NCI-H1436 (cell line): ENCODE results near the gene PLEKHH2.
"Not testable (repeated sequence)": the region's sequence is repeated elsewhere in the genome, so short reads cannot be mapped to it uniquely, and the experiment has no call there.

Experiments
- DNase-seq: peaks from one replicate; lab custom pipeline; 2025; lab: John Stamatoyannopoulos, UW

Gene PLEKHH2

DNA sequence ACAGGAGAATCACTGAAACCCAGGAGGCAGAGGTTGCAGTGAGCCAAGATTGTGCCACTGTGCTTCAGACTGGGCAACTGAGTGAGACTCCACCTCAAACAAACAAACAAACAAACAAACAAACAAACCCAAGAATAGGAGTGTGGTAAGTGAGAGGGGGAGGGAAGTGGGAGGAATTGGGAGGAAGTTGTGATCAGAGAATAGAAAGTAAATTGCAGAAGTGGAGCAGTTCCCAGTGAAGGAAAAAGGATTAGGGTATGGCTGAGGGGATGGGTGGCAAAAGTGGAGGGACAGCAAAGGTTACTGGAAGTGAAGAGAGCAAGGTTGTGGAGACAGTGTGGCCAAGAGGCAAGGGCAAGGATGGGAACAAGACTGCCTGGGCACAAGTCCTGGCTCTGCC lies 80.3 kb downstream of the PLEKHH2 start:
- no peak for DNase-seq

DNA sequence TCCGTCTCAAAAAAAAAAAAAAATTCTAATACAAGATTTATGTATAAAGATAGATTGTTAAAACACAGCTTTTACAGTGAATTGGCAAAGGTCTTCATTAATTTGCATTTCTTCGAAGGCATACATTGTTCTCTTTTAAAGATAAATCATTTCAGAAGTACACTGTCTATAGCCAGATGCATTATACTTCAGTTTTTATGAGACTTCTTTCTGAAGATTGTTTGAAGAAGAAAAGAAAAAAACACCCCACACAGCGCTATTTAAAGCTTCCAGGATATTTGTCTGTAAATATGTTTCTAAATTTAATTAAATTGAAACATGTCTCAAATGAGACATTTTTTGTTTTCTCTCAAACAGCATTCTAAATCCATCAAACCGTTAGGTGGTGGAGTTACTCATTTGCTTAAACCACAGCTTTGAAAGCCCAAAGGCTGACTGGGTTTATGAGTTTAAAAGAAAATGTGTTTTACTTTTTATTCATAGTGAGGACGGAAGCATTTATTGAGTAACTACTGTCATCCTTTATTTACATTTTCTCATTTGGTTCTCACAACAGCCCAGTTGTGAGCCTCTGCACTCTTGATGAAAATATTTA lies 81.6 kb downstream of the PLEKHH2 start:
- DNase-seq, result no peak

DNA sequence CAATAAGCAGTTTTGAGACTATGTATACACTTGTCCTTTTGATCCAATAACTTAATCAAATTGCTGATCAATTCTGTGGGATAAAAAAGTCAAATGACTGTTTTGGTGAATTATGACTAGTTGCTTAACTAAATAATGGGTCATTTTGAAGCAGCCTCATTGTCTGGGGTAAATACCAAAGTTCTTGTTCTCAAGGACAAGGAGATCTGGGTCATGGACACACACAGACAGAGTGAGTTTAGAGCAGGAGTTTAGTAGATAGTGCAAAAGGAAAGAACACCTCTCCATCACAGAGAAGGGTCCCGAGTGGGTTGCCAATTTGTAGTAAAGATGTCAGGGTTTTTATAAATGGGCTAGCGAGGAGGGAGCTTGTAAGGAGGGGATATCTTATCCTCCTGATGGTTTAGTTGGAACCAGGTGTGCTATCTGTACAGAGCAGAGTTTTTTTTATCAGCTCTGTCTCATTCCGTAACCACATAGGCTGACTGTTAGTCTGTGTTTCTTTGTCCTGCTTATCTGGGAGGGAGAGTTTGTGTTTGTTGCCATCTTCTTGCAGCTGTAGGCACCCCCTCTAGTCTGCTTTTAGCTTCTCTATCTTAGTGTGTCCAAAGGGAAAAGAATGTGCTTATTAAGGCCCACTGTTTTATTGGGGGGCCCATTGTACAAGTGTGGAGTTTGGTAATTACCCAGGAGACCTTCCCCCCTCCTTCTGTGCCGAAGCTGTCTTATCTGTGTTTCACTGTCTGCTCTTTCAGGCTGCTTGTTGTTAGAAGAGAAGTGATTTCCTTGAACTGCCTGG lies 87.9 kb downstream of the PLEKHH2 start:
- DNase-seq, result no peak

DNA sequence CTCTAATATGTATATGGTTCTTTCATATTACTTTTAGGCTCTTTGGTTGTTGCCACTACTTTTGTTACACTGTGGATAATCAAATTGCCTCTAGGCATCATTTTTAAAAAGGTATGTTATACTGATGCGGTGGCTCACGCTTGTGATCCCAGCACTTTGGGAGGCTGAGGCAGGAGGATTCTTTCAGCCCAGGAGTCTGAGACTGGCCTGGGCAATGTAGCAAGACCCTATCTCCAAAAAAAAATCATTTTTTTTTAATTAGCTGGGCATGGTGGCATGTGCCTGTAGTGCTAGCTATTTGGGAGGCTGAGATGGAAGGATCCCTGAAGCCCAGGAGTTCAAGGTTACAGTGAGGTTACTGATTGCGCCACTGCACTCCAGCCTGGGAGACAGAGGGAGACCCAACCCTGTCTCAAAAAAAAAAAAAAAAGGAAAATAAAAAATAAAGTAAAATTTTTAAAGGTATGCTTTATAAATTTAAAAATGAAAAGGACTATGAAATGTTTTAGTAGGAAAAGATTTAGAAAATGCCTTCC lies 88.7 kb downstream of the PLEKHH2 start:
- no peak for DNase-seq

DNA sequence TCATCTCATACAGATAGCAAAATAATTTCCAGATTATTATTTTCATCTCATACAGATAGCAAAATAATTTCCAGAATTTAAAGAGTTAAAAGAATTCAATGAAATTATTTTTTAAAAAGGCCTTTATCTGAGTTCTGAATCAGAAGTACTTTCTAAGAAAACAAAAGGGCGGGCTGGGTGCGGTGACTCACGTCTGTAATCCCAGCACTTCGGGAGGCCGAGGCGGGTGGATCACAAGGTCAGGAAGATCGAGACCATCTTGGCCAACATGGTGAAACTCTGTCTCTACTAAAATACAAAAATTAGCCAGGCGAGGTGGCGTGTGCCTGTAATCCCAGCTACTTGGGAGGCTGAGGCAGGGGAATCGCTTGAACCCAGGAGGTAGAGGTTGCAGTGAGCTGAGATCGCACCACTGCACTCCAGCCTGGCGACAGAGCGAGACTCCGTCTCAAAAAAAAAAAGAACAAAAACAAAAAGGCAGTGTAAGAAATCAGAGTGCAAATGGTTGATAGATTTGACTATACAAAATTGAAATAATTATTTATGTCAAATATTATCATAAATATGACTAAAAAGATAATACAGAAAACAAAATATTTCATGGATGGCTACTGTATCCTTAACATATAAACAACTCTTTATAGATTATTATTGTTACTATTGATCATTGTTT lies 90.0 kb downstream of the PLEKHH2 start:
- not testable (repeated sequence) for DNase-seq

DNA sequence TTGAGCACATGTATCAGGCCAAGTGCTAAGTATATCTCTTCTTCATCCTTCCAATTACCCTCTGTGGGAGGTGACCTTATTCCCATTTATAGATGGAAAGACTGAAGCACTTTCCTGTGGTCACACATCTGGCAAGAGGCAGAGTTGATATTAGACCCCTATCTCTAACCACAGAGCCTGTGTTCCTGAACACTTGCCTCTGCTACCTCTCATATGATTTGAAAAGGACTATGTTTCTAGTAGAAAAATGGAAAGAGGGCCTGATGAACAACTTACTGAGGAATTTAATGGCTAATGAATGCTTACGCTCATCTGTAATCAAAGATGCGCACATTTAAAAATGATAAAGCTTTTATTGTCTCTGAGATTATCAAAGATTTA lies 90.6 kb downstream of the PLEKHH2 start:
- DNase-seq, result no peak

DNA sequence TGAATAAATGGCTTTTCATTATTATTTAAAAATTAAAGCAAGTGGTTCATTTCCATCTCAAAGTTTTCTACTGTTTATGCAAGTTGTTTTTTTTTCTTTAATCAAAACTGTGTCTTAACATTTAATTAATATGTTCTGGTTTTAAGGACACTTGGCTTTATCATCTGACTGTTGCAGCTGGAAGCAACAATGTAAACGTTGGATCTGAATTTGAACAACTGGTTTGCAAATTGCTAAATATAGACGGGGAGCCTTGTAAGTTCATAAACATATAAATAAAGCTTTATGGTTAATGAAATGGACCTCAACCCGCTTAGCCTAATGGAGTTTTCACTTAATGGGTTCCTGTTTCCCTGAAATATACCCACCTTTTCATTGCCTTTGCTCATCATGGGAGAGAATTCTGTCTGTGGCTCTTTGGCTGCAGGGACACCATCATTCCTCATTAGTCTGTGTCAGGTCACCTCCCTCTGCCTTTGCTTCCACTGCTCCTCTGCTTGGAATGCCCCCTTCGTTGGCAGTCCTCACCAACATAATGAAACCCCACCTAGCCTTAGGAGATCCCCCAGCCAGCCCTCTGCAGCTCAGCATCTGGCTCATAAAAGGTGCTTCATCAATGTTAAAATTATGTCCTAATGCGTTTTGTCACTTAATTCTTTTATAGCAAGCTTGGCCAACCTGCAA lies 92.6 kb downstream of the PLEKHH2 start:
- DNase-seq, result no peak

DNA sequence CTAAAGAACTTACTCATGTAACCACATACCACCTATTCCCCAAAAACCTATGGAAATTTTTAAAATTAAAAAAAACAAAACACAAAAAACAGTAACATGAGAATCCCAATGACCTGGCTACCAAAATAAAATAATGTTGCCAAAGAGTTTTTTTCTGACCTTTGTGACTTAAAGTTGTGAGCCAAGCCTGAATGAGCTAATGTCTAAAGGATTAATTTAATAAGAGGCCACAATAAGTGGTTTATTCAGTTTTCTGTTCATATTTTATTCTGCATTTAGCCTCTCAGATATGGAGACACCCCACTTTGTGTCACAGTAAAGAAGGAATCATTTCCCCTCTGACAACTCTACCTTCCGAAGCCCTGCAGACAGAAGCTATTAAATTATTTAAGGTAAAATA lies 94.2 kb downstream of the PLEKHH2 start:
- no peak for DNase-seq

DNA sequence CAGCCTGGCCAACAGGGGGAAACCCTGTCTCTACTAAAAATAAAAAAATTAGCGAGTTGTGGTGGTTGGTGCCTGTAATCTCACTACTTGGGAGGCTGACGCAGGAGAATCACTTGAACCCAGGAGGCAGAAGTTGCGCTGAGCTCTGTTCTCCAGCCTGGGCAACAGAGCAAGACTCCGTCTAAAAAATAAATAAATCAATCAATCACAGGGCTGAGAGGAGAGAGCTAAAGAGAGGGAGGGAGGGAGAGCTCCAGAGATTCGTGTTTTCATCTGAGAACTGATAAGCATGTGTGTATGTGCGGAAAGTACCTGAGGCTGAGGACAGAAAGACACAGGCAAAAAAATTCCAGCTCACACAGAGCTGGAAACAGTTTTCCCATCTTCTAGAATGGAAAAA lies 99.6 kb downstream of the PLEKHH2 start:
- DNase-seq, result no peak

DNA sequence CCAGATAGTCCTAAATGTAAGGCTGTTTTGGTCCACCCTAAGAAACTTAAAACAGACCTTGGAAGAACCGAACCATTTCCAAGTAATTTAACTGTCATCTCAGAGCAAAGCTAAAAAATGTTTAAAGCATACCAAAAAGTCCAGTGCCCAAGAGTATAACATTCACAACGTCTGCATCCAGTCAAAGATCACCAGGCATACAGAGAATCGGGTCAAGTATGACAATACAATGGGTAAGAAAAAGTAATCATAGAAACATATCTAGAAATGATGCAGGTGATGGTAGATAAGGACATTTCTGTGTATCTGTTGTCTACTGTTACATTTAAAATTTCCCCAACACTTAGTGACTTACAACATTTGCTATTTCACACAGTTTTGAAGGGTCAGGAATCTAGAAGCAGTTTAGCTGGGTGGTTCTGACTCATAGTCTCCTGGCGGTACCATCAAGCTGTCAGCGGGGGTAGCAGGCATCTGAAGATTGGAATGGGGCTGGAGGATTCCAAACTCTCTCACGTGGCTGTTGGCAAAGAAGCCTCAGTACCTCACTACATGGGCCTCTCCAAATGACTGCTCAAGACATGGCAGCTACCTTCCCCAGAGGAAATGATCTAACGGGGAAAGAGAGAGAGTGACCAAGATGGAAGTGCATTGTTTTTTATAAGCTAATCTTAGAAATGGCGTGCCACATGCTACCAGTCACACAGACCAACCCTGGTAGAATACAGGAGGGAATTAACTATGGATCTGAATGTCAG lies 100.2 kb downstream of the PLEKHH2 start:
- DNase-seq, result no peak

DNA sequence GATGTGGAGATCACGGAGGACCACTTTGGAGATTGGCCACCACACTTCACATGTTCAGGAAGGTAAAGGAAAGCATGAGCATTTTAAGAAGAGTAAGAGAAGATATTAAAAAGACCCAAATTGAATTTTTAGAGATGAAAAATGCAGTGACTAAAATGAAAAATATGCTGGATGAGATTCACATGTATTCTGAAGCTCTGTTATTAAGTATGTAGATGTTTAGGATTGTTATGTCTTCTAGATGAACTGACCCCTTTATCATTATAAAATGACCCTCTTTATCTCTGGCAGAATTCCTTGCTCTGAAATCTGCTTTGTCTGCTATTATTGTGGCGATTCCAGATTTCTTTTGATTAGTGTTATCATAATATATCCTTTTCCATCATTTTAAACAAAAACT lies 100.8 kb downstream of the PLEKHH2 start:
- no peak for DNase-seq

DNA sequence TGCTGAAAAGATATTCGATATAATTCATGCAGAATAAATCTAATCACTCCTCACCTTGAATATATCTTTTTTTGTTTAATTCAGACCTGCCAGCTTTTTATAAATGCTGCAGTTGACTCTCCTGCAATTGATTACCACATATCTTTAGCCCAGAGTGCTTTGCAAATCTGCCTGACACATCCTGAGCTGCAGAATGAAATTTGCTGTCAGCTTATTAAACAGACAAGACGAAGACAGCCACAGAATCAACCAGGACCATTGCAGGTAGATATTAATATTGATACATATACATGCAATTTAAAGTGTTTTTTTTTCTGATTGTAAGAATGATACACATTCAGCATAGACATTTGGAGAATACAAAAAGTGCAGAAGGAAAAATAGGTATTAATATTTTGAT lies 101.2 kb downstream of the PLEKHH2 start:
- DNase-seq, result no peak

DNA sequence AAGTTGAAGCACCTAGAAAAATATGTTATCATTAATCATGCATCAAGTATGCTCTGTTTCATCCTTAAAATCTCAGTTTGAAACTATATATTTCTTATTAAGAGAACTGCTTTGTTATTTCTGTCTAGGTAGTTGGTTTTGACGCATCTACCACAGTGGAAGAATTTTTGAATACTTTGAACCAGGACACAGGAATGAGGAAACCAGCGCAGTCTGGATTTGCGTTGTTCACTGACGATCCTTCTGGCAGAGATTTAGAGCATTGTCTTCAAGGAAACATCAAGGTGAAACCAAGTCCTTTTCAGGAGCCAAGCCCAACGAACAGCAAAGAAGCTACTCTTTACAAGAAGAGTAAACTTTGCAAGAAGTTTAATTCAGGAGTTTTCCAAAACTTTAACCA lies 106.6 kb downstream of the PLEKHH2 start:
- DNase-seq, result no peak

DNA sequence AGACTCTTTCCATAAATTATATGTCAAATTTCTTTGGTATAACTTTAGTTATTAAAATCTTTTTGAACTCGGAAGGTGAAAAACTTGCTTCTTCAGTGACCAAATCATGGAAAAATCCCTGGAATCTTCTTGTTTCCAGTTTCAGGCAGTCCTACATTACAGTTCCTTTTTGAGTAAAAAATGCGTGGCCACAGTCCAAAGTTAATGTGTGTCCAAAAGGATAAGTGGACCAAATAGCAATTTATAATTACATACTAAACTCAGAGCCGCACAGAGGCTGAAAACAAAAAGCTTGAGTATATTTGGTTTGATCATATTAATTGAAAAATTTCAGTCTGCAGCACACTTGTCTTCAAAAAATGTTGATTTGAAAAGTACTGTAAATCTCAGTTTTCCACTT lies 108.4 kb downstream of the PLEKHH2 start:
- DNase-seq, result no peak

DNA sequence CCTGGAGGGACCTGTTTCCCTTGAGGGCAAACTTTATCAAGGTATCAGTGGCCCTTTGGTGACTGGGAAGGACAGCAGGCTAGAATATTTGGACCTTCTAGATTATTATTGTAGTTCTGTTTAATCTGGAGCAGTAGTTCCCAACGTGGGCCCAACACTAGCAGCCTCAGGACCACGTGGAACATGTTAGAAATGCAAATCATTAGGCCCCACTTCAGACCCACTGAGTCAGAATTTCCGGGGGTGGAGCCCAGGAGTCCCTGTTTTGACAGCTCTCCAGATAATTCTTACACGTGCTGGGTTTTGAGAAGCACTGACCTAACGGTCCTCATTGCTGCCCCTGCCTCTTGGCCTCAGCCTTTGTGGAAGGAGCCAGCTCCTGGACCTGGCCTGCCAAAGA lies 111.3 kb downstream of the PLEKHH2 start:
- no peak for DNase-seq

DNA sequence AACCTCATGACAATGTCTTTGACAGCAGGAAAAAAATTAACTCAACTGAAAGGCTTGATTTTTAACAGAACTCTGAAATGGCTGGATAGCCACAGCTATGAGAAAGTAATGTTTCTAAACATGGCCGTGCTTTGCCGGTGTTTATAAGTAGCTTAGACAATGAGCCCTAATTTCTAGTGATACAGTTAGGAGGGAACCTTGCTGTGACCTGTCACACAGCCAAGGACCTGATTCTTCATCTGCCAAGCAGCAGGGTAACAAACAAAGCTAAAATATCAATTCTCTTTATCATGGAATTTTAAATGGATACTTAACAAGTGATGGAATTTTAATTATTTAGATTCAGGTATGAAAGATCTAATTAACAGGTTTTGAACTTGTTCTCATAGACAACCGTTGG lies 112.5 kb downstream of the PLEKHH2 start:
- no peak for DNase-seq

DNA sequence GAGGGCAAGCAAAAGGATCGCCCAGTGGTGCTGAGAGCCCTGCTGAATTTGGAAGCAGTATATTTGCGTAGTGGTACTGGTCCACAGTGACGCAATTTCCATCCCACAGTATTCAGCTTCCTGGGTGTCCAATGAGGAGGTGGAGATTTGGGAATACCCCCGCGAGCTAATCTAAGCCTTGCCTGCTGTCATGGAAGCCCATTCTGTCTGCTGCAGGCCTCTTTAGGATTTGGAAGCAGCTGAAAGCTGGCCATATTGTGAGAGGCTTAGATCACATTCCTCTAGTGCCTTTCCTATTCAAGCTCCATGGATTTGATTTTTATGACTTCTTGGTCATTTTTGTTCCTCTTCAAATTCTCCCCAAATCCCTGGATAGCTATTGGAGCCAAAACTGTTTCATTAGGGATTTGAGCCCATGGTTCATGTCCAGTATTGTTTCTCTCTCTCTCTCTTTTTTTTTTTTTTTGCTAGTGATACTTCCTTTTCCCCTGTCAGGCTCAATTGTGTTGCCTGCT lies 114.5 kb downstream of the PLEKHH2 start:
- DNase-seq, result no peak

DNA sequence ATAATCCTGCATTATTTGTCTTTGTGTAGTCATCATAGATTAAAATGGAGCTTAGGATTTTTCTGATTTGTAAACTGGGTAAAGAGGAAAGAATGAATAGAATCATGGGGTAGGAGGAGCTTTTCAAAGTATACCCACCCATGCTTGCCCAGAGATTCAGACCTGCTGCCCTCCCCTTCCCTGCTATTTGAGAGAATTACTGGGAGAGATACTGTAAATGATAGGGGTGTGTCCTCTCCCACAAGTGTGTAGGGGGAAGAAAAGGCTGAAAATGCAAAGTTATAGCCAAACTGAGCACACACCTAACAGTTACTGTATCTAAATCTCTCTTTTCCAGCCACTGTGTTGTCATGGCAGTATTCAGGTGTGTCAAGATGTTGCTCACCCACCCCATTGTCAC lies 115.2 kb downstream of the PLEKHH2 start:
- DNase-seq, result no peak

DNA sequence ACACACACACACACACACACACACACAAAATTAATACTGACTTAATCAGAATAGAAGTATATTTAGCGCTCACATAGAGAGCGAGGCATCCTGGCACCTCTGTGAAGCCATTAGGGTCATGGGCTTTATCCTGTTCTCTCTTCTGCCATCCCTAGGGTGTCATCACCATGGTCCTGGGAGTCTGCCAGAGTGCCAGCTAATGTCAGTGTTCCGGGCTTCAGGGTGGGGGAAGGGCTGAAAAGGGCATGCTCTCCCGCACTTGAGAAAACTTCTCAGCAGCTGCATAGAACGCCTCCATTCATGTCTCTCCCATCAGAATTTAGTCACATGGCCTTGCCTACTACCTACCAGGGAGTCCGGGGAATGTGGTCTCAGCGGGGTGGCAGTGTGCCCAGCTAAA lies 117.1 kb downstream of the PLEKHH2 start:
- DNase-seq, result peak; percentile 14

DNA sequence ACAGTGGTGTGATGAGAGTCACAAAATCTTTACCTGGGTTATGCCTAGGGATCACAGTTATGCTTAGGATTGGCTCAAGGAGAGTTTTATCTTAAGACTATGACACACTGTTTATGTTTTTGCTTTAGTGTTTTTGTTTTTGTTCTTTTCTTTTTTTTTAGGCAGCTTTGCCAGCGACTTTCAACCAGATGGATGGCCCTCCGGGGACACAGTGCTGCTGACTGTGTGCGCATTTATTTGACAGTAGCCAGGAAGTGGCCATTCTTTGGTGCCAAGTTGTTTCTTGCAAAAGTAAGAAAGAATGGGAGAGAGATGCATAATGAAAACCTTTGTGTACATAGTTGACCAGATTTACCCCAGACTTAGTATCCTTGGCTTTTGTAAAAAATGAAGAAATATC lies 121.7 kb downstream of the PLEKHH2 start:
- DNase-seq, result no peak

DNA sequence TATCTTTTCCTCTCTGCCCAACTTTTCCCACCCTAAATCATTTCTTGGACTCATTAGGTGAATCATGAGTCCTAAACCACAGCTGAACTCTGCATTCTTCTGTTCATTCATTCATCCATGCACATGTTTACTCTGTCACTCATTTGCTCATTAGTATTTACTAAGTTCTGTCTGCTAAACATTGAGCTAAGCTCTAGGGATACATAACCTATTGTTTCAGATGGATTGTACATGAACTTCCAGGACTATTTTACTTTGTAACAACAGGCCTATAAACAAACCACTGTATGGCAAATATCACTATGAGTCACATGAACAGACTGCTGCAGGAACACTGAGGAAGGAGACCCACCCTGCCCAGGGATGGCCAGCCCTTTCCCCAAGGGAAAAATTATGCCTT lies 122.1 kb downstream of the PLEKHH2 start:
- DNase-seq, result no peak

DNA sequence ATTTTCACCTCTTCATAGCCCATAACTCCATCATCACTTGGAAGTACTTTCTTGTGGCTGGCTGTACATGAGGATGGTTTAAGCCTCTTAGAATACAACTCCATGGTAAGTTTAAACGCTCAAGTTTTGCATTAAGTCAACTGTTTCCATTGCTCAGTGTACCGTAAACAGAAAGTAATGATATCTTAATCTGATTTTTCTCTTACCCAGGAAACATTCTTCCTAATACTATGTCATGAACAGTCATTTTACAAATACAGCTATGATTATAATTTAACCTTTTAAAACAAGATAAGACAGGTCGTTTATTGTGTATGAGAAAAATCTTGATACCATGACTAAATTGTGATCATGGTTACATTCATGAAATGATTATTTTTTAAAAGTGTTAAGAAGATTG lies 125.2 kb downstream of the PLEKHH2 start:
- no peak for DNase-seq
